Osteoblast (primary cell): ENCODE data around the gene SCYGR4. TPM values are rescaled to one million over a fixed set of nuclear protein-coding genes. Genes with fewer than 3 reads are reported as not detected.

Experiments used
- DNase-seq: peaks from one replicate; pipeline ENCODE4 v3.0.0; 2011; ENCODE audit warnings: low spot score, mixed read lengths; ENCODE audit not compliant: insufficient read length; ENCODE audit errors: missing footprints
- H2AFZ ChIP-seq: 2 replicates; pipeline ENCODE4 v1.6.0; 2011; ENCODE audit warnings: mild to moderate bottlenecking, low read length
- H3K27ac ChIP-seq: 2 replicates; pipeline ENCODE4 v1.5.1; 2011; ENCODE audit warnings: mild to moderate bottlenecking, low read depth, low read length, moderate library complexity
- H3K27me3 ChIP-seq: 2 replicates; pipeline ENCODE4 v1.6.0; 2012; ENCODE audit warnings: mild to moderate bottlenecking, control low read depth, inconsistent platforms, low read length, moderate library complexity; ENCODE audit not compliant: insufficient read depth
- H3K36me3 ChIP-seq: 2 replicates; pipeline ENCODE4 v1.5.1; 2011; ENCODE audit warnings: mild to moderate bottlenecking, low read length, control low read depth, moderate library complexity; ENCODE audit not compliant: insufficient read depth
- H3K4me1 ChIP-seq: 2 replicates; pipeline ENCODE4 v1.5.1; 2011; ENCODE audit warnings: mild to moderate bottlenecking, low read length, control low read depth, moderate library complexity; ENCODE audit not compliant: insufficient read depth
- H3K4me2 ChIP-seq: 2 replicates; pipeline ENCODE4 v1.6.0; 2011; ENCODE audit warnings: mild to moderate bottlenecking, low read length; ENCODE audit not compliant: insufficient read depth
- H3K4me3 ChIP-seq: fragments of 200-600 bp; sonication (generic); 3 replicates; pipeline ENCODE4 v1.5.1; 2012; ENCODE audit warnings: mild to moderate bottlenecking, low read length, inconsistent platforms; ENCODE audit not compliant: insufficient read depth
- H3K79me2 ChIP-seq: 2 replicates; pipeline ENCODE4 v1.6.0; 2012; ENCODE audit warnings: mild to moderate bottlenecking, low read length, control low read depth, inconsistent platforms; ENCODE audit not compliant: insufficient read depth
- H3K9me3 ChIP-seq: 2 replicates; pipeline ENCODE4 v1.5.1; 2011; ENCODE audit warnings: low read depth, low read length, control low read depth
- H4K20me1 ChIP-seq: 2 replicates; pipeline ENCODE4 v1.6.0; 2012; ENCODE audit warnings: mild to moderate bottlenecking, low read length, control low read depth; ENCODE audit not compliant: insufficient read depth
- CTCF ChIP-seq: IDR thresholded peaks from 2 replicates; pipeline ENCODE4 v1.5.1; 2011; ENCODE audit warnings: mild to moderate bottlenecking, low read depth, low read length, moderate library complexity; ENCODE audit errors: extremely low read depth
- total RNA-seq: library from RNA; depleted of rRNA; stranded (reverse); fragments of >200 nt; gene quantifications from 2 replicates; pipeline ENCODE4 v1.2.3, GENCODE V29; 2012

SCYGR4 gene
- total RNA-seq, 1 donor = not detected

DNA sequence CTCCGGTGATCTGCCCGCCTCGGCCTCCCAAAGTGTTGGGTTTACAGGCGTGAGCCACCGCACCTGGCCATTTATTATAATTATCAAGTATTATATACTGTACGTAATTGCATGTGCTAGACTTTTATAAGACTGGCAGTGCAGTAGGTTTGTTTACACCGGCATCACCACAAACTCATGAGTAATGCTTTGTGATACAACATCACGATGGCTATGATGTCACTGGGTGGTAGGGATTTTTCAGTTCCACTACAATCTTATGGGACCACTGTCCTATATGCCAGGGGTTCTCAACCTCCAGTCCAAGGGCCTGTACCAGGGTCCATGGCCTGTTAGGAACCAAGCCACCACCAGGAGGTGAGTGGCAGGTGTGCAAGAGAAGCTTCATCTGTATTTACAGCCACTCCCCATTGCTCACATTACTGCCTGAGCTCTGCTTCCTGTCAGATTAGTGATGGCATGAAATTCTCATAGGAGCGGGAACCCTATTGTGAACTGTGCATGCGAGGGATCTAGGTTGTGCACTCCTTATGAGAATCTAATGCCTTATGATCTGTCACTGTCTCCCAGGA lies 9.4 kb downstream of the SCYGR4 start:
- TF ChIP-seq CTCF = no peak
- no peak overlapping the region for H3K27ac ChIP-seq
- H3K9me3 ChIP-seq = no peaks in the 10 kb centered on the region
- H4K20me1 ChIP-seq = no peaks in the 10 kb centered on the region
- H3K4me2 ChIP-seq = no peak overlapping the region
- no peaks in the 10 kb centered on the region for H3K79me2 ChIP-seq
- H3K27me3 ChIP-seq = no peaks in the 10 kb centered on the region
- H3K4me1 ChIP-seq = peaks cover 10% of the 10 kb centered on the region
- H2AFZ ChIP-seq = no peak overlapping the region
- DNase-seq = no peak
- no peak overlapping the region for H3K4me3 ChIP-seq
- H3K36me3 ChIP-seq = no peaks in the 10 kb centered on the region

DNA sequence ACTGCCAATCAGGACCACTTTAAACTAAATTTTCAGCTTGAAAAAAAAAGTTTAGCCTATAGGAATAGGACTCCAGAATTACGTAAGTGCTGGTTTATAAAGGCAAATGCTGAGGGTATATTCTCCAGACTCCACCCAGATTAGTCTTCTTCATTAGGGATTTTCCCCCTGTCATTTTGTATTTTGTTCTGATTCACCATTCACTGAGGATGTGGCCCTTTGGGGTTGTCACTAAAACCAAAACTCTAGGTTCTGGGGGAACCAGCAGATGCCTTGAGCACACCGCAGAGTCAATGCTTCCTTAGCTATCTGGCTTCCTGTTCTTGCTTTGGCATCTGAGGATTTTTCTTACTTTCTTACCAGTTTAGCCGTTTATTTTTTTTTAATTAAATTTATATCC lies 10.5 kb downstream of the SCYGR4 start:
- Histone ChIP-seq H3K4me1 (peaks cover 10% of the 10 kb centered on the region), H3K27me3 (no peaks in the 10 kb centered on the region), H3K79me2 (no peaks in the 10 kb centered on the region), H3K27ac (no peak overlapping the region), H2AFZ (no peak overlapping the region), H3K36me3 (no peaks in the 10 kb centered on the region), H3K9me3 (no peaks in the 10 kb centered on the region), H4K20me1 (no peaks in the 10 kb centered on the region), H3K4me3 (no peak overlapping the region), H3K4me2 (no peak overlapping the region)
- no peak for TF ChIP-seq CTCF
- no peak for DNase-seq

GRCh38 chr2:227629435-227629834 lies 12.1 kb downstream of the SCYGR4 start:
- H3K27ac ChIP-seq = no peak overlapping the region
- no peaks in the 10 kb centered on the region for H3K36me3 ChIP-seq
- H2AFZ ChIP-seq = peak overlapping the region; percentile 7

GRCh38 chr2:227630322-227630721 lies 13.0 kb downstream of the SCYGR4 start:
- no peaks in the 10 kb centered on the region for H3K4me1 ChIP-seq
- DNase-seq = no peak
- H3K4me3 ChIP-seq = no peak overlapping the region
- no peaks in the 10 kb centered on the region for H3K27me3 ChIP-seq
- H3K27ac ChIP-seq = no peak overlapping the region
- H3K79me2 ChIP-seq = no peaks in the 10 kb centered on the region
- no peak overlapping the region for H2AFZ ChIP-seq
- H4K20me1 ChIP-seq = no peaks in the 10 kb centered on the region
- H3K36me3 ChIP-seq = no peaks in the 10 kb centered on the region
- no peak for TF ChIP-seq CTCF
- H3K4me2 ChIP-seq = no peak overlapping the region
- no peaks in the 10 kb centered on the region for H3K9me3 ChIP-seq

More at GRCh38 chr2:227629435-227629834, 12.1 kb downstream of the SCYGR4 start:
- H3K4me2 ChIP-seq = no peak overlapping the region
- H3K27me3 ChIP-seq = no peaks in the 10 kb centered on the region
- H3K4me3 ChIP-seq = no peak overlapping the region
- TF ChIP-seq CTCF = no peak
- no peaks in the 10 kb centered on the region for H3K9me3 ChIP-seq
- H3K79me2 ChIP-seq = no peaks in the 10 kb centered on the region
- no peaks in the 10 kb centered on the region for H4K20me1 ChIP-seq
- no peak for DNase-seq
- no peaks in the 10 kb centered on the region for H3K4me1 ChIP-seq
